Panc1 (cell line): ENCODE results near the gene CYP2S1. TPM values are rescaled to one million over a fixed set of nuclear protein-coding genes. Genes with fewer than 3 reads are reported as not detected.

Source experiments
- ATAC-seq: fragments of 200-7000 bp; cut with Tn5 transposase; 2 replicates; pipeline ENCODE4 v1.9.1; 2020; ENCODE audit warnings: mild to moderate bottlenecking, moderate library complexity
- BruUV-seq: library from RNA; stranded (reverse); fragments of 400-500 nt; replicated peaks from 2 replicates; lab custom pipeline; 2021; lab: Mats Ljungman, UMichigan
- CTCF ChIA-PET: fragments of 300-600 bp; sonication (Branson Sonifier 250); formaldehyde crosslinking; loops from one replicate; lab custom pipeline; 2022; ENCODE audit warnings: antibody characterized with exemption; lab: Charles Lee
- POLR2A ChIA-PET: fragments of 300-600 bp; sonication (Branson Sonifier 250); formaldehyde crosslinking; loops from one replicate; lab custom pipeline; 2022; ENCODE audit warnings: antibody characterized with exemption; lab: Charles Lee
- DNase-seq: peaks from one replicate; pipeline ENCODE4 v3.0.0-alpha.2; 2010; ENCODE audit warnings: low read depth, low spot score
- H3K27ac ChIP-seq: 2 replicates; pipeline ENCODE4 v1.5.1; 2011; ENCODE audit warnings: mild to moderate bottlenecking, low read length, inconsistent platforms
- H3K27me3 ChIP-seq: fragments of 200-500 bp; sonication (Bioruptor generic); 2 replicates; pipeline ENCODE4 v1.6.0; 2014; ENCODE audit warnings: low read length, inconsistent platforms; ENCODE audit not compliant: control insufficient read depth, insufficient read depth
- H3K36me3 ChIP-seq: fragments of 200-500 bp; sonication (Bioruptor generic); 2 replicates; pipeline ENCODE4 v1.5.1; 2014; ENCODE audit warnings: inconsistent platforms, mild to moderate bottlenecking, low read length, moderate library complexity; ENCODE audit not compliant: control insufficient read depth, insufficient read depth
- H3K4me1 ChIP-seq: 2 replicates; pipeline ENCODE4 v1.5.1; 2011; ENCODE audit warnings: inconsistent platforms, mild to moderate bottlenecking, low read length, moderate library complexity; ENCODE audit not compliant: control insufficient read depth, insufficient read depth
- H3K4me3 ChIP-seq, 2 experiments: 2 replicates each; pipeline ENCODE4 v1.5.1; 2011 to 2012; ENCODE audit warnings: low read depth in 2 of 2, low read length in 2 of 2, mild to moderate bottlenecking in 2 of 2, inconsistent platforms in 1 of 2, moderate library complexity in 1 of 2
- H3K9me3 ChIP-seq: fragments of 200-500 bp; sonication (Bioruptor generic); 2 replicates; pipeline ENCODE4 v1.5.1; 2014; ENCODE audit warnings: low read depth, mild to moderate bottlenecking, inconsistent platforms, low read length, moderate library complexity; ENCODE audit not compliant: control insufficient read depth, insufficient read depth
- POLR2AphosphoS5 ChIP-seq: IDR thresholded peaks from 2 replicates; pipeline ENCODE4 v1.6.1; 2012; ENCODE audit warnings: mild to moderate bottlenecking, low read depth, low read length, moderate library complexity
- SIN3A ChIP-seq: IDR thresholded peaks from 2 replicates; pipeline ENCODE4 v1.6.1; 2012; ENCODE audit warnings: low read depth, mild to moderate bottlenecking, low read length, moderate library complexity, borderline replicate concordance; ENCODE audit not compliant: insufficient read depth
- TCF7L2 ChIP-seq: IDR thresholded peaks from 2 replicates; pipeline ENCODE4 v1.6.1; 2011; ENCODE audit warnings: mild to moderate bottlenecking, low read depth, low read length, inconsistent platforms
- in situ Hi-C: cut with HindIII; loops from 2 replicates; pipeline ENCODE4 v1.10.0; 2016; ENCODE audit warnings: low sequenced_read_pairs, low pct_unique_long_range_greater_than_20kb
- intact Hi-C: fragments of 100-400 bp; cut with micrococcal nuclease; formaldehyde crosslinking; loops from one replicate; pipeline ENCODE4 v1.10.0; 2022; ENCODE audit not compliant: unreplicated experiment
- total RNA-seq: library from RNA; stranded (reverse); gene quantifications from one replicate; pipeline ENCODE4 v1.2.1, GENCODE V29; 2021; ENCODE audit not compliant: unreplicated experiment
- TF ChIP-seq, protein P1 (sequence below), 2 experiments: IDR thresholded peaks; 2 replicates each; pipeline ENCODE4 v1.6.1; 2011 to 2012; ENCODE audit warnings: low read depth in 2 of 2, control low read depth in 1 of 2, low read length in 1 of 2, mild to moderate bottlenecking in 1 of 2, moderate library complexity in 1 of 2; ENCODE audit not compliant: insufficient read depth in 1 of 2
- TF ChIP-seq, protein P2 (sequence below): fragments of 450-650 bp; IDR thresholded peaks from 2 replicates; pipeline ENCODE4 v1.5.1; 2017; ENCODE audit warnings: mild to moderate bottlenecking

CYP2S1 gene
- total RNA-seq, 1 experiment from 2014 or later: 8.5 TPM

DNA sequence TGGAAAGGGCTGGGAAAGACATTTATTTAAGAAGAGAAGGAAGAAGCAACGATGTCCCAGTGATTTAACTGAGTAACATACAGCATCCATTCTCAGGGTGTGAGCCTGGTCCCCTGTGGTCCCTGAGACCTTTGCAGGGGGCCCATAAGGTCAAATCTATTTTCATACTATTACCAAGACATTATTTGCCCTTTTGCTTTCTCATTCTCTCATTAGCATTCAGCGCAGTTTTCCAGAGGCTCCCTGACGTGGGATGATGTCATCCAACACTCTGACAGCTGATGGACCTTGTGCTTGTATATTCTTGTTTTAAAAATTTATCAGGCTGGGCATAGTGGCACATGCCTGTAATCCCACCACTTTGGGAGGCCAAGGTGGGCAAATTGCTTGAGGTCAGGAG, 52.8 kb downstream of the CYP2S1 start:
- ChIA-PET POLR2A (no interaction called here), CTCF (no interaction called here)
- Histone ChIP-seq H3K27me3 (no peaks in the 10 kb centered on the region), H3K4me3 (no peak overlapping the region), H3K4me1 (no peaks in the 10 kb centered on the region), H3K36me3 (peaks cover 4% of the 10 kb centered on the region; the same call in 1 of the 2 replicates), H3K9me3 (no peaks in the 10 kb centered on the region), H3K27ac (no peak overlapping the region)
- intact Hi-C loops (no loop called here), in situ Hi-C loops (no loop called here)
- BruUV-seq: no TSS peak
- DNase-seq (no peak), ATAC-seq (no peak)
- TF ChIP-seq POLR2AphosphoS5 (no peak), SIN3A (no peak), TCF7L2 (no peak)
- TF ChIP-seq, protein P1, sequence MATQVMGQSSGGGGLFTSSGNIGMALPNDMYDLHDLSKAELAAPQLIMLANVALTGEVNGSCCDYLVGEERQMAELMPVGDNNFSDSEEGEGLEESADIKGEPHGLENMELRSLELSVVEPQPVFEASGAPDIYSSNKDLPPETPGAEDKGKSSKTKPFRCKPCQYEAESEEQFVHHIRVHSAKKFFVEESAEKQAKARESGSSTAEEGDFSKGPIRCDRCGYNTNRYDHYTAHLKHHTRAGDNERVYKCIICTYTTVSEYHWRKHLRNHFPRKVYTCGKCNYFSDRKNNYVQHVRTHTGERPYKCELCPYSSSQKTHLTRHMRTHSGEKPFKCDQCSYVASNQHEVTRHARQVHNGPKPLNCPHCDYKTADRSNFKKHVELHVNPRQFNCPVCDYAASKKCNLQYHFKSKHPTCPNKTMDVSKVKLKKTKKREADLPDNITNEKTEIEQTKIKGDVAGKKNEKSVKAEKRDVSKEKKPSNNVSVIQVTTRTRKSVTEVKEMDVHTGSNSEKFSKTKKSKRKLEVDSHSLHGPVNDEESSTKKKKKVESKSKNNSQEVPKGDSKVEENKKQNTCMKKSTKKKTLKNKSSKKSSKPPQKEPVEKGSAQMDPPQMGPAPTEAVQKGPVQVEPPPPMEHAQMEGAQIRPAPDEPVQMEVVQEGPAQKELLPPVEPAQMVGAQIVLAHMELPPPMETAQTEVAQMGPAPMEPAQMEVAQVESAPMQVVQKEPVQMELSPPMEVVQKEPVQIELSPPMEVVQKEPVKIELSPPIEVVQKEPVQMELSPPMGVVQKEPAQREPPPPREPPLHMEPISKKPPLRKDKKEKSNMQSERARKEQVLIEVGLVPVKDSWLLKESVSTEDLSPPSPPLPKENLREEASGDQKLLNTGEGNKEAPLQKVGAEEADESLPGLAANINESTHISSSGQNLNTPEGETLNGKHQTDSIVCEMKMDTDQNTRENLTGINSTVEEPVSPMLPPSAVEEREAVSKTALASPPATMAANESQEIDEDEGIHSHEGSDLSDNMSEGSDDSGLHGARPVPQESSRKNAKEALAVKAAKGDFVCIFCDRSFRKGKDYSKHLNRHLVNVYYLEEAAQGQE (IDR thresholded peaks at IDR 0.05; ENCODE audit: insufficient read depth in 1 of 2, low read depth in 2 of 2, low read length in 1 of 2): no peak
- TF ChIP-seq, protein P2, sequence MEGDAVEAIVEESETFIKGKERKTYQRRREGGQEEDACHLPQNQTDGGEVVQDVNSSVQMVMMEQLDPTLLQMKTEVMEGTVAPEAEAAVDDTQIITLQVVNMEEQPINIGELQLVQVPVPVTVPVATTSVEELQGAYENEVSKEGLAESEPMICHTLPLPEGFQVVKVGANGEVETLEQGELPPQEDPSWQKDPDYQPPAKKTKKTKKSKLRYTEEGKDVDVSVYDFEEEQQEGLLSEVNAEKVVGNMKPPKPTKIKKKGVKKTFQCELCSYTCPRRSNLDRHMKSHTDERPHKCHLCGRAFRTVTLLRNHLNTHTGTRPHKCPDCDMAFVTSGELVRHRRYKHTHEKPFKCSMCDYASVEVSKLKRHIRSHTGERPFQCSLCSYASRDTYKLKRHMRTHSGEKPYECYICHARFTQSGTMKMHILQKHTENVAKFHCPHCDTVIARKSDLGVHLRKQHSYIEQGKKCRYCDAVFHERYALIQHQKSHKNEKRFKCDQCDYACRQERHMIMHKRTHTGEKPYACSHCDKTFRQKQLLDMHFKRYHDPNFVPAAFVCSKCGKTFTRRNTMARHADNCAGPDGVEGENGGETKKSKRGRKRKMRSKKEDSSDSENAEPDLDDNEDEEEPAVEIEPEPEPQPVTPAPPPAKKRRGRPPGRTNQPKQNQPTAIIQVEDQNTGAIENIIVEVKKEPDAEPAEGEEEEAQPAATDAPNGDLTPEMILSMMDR: no peak

DNA sequence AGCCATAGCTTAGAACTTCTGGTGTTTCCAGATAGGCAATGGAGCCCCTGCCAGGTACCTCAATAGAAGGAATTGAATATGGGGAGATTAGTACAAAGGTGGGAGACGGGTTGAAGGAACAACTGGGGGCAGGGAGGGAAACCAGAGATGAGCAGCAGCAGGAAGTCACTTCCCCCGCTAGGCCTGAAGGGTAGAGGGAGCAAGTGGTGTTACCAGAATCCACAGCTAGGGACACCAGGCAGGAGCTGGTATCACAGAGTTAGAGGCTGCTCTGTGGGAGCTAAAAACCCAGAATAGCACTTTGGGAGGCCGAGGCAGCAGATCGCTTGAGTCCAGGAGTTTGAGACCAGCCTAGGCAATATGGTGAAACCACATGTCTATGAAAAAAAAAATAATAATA, 55.9 kb downstream of the CYP2S1 start:
- POLR2A ChIA-PET: interaction anchor here (0.8 kb wide), 1 partner anchor 12 kb away, joined by 3 read pairs; no protein-coding TSS in a partner anchor
- Histone ChIP-seq H3K4me1 (no peaks in the 10 kb centered on the region), H3K4me3 (no peak overlapping the region), H3K36me3 (peaks cover 4% of the 10 kb centered on the region; the same call in 1 of the 2 replicates), H3K27ac (no peak overlapping the region), H3K9me3 (no peaks in the 10 kb centered on the region), H3K27me3 (no peaks in the 10 kb centered on the region)
- BruUV-seq: no TSS peak
- DNase-seq: no peak
- TF ChIP-seq, protein P1 (IDR thresholded peaks at IDR 0.05; ENCODE audit: insufficient read depth in 1 of 2, low read depth in 2 of 2, low read length in 1 of 2): no peak
- no peak for TF ChIP-seq TCF7L2
- TF ChIP-seq, protein P2: no peak
- no peak for TF ChIP-seq SIN3A
- no peak for TF ChIP-seq POLR2AphosphoS5
- intact Hi-C loops: no loop called here
- CTCF ChIA-PET: interaction anchor here (1.3 kb wide), 1 partner anchor 45 kb away, joined by 6 read pairs; no protein-coding TSS in a partner anchor
- no peak for ATAC-seq
- in situ Hi-C loops: no loop called here
